GM23338 (cell line): ENCODE data around the gene SLC2A11.

Experiments
- EZH2phosphoT487 ChIP-seq: fragments of 200-600 bp; sonication (generic); IDR thresholded peaks from one replicate; pipeline ENCODE4 v1.8.1; 2018; ENCODE audit warnings: antibody characterized with exemption; ENCODE audit not compliant: unreplicated experiment
- JUNB ChIP-seq: IDR thresholded peaks from one replicate; pipeline ENCODE4 v1.6.1; 2016; ENCODE audit warnings: antibody characterized with exemption; ENCODE audit not compliant: unreplicated experiment
- POLR2AphosphoS5 ChIP-seq: IDR thresholded peaks from 2 replicates; pipeline ENCODE4 v1.6.1; 2016; ENCODE audit warnings: antibody characterized with exemption, low read depth
- TF ChIP-seq, protein P1 (sequence below), 2 experiments: fragments of 200-600 bp in 1 of 2; sonication (generic) in 1 of 2; conservative IDR thresholded peaks; 2 replicates each; pipeline versions ENCODE4 v1.5.1 to v1.6.1; 2016 to 2017; ENCODE audit warnings: antibody characterized with exemption in 2 of 2, low read depth in 2 of 2, mild to moderate bottlenecking in 2 of 2, moderate library complexity in 1 of 2

DNA sequence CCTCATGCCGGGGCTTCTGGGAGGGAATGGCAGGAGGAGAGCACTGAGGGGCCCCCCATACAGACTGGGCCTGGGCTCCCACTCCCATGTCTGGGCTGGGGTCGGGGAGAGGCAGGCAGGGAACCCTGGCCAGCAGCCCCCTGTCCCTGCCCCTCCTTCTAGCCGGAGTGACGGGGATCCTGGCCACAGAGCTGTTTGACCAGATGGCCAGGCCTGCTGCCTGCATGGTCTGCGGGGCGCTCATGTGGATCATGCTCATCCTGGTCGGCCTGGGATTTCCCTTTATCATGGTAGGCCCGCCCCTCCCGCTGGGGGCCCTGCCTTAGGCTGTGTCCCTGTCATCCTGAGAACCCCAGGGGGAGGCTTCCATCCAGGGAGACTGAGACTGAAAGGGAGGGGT is 26.5 kb downstream of the SLC2A11 start:
- TF ChIP-seq, protein P1, sequence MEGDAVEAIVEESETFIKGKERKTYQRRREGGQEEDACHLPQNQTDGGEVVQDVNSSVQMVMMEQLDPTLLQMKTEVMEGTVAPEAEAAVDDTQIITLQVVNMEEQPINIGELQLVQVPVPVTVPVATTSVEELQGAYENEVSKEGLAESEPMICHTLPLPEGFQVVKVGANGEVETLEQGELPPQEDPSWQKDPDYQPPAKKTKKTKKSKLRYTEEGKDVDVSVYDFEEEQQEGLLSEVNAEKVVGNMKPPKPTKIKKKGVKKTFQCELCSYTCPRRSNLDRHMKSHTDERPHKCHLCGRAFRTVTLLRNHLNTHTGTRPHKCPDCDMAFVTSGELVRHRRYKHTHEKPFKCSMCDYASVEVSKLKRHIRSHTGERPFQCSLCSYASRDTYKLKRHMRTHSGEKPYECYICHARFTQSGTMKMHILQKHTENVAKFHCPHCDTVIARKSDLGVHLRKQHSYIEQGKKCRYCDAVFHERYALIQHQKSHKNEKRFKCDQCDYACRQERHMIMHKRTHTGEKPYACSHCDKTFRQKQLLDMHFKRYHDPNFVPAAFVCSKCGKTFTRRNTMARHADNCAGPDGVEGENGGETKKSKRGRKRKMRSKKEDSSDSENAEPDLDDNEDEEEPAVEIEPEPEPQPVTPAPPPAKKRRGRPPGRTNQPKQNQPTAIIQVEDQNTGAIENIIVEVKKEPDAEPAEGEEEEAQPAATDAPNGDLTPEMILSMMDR (conservative IDR thresholded peaks at IDR 0.05; ENCODE audit: low read depth in 2 of 2), result no peak
- TF ChIP-seq POLR2AphosphoS5, result no peak
- TF ChIP-seq EZH2phosphoT487, result no peak
- TF ChIP-seq JUNB, result no peak
